GM12801 (cell line): ENCODE data around the gene PLCH2.

Experiments
- CTCF ChIP-seq: IDR thresholded peaks from one replicate; pipeline ENCODE4 v1.5.1; 2011; ENCODE audit warnings: control low read depth; ENCODE audit not compliant: insufficient read length; ENCODE audit errors: extremely low read depth

The PLCH2 gene

GRCh38 chr1:2518528-2518927 lies 42.4 kb downstream of the PLCH2 start:
- TF ChIP-seq CTCF: no peak

- TF ChIP-seq CTCF: no peak
Measured at GRCh38 chr1:2519029-2519685, 43.1 kb downstream of the PLCH2 start.

- TF ChIP-seq CTCF: no peak
Measured at GRCh38 chr1:2519729-2520128, 43.6 kb downstream of the PLCH2 start.

- no peak for TF ChIP-seq CTCF
Measured at GRCh38 chr1:2520206-2520605, 44.1 kb downstream of the PLCH2 start.

GRCh38 chr1:2520806-2521205 lies 44.7 kb downstream of the PLCH2 start:
- TF ChIP-seq CTCF: no peak

- TF ChIP-seq CTCF: no peak
Measured at GRCh38 chr1:2522230-2522629, 46.1 kb downstream of the PLCH2 start.

- TF ChIP-seq CTCF: no peak
Measured at GRCh38 chr1:2523191-2523890, 47.3 kb downstream of the PLCH2 start.
